GM18868 (cell line): Measurements from ENCODE around the gene TRAP1.
A peak's percentile ranks its signal among the peaks of the same experiment; 100 is the strongest.

Source experiments
- ATAC-seq: cut with Tn5 transposase; IDR thresholded peaks from one replicate; pipeline ENCODE4 v1.9.1; 2021; ENCODE audit warnings: mild to moderate bottlenecking, moderate library complexity; ENCODE audit not compliant: unreplicated experiment

The TRAP1 gene

DNA sequence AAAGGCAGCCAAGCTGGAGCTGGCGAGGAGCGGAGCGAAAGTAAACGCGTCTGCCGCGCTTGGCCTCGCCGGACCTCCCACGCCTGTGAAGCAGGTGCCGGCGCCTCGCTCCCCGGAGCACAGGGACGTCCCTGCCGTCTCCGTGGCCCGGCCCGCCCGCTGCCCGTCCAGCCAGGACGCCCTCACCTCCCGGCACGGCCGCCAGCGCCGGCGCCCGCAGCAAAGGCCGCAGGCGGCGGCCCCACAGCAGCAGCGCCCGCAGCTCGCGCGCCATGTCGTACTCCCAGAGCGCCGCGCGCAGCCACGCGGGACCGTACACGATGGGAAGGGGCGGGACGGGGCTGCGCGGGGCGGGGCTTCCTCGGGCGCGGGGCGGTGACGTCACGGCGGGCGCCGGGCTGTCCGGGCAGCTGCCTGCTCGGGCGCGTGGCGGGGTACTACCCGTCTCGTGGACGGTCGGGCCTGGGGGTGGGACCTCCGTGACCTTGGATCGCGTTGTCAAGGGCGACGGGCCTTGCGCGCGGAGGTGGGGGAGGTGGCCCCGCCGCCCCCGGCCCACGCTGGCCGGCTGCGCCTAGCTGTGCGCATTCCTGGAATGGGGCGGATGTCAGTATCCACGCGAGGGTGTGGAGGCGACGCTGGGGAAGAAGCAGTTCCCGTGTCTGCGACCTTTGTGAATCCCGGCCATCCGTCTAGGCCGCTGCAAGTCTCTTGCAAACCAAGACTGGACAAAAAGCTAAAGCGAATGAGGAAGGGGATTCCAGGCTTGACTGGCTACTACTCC is at the start of gene TRAP1:
TRAP1 (minus strand) TSS at position 290 of the 784 bp plus-strand sequence; CDS start at position 274, 16 bp downstream.
- ATAC-seq = peak; percentile 90

DNA sequence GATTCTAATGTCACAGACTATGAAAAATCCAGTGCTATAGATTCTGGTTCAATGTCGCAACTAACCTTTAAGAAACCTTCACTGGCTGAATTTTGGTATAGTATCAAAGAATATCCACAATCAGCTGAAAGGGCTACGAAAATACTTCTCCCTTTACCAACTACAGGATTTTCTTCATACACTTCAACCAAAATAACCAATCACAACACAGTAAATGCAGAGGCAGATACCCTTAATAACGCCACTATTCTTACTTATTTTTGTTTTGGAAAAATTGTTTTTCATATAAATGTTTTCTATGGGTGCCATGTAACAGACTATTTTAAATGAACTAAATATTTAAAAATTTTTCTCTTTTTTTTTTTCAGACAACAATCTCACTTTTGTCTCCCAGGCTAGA is 48.9 kb upstream of the TRAP1 start:
- no peak for ATAC-seq

GRCh38 chr16:3764409-3764808 is 47.1 kb upstream of the TRAP1 start:
- no peak for ATAC-seq

GRCh38 chr16:3762107-3762750 is 44.9 kb upstream of the TRAP1 start:
- no peak for ATAC-seq

GRCh38 chr16:3761375-3762106 is 44.2 kb upstream of the TRAP1 start:
- no peak for ATAC-seq

GRCh38 chr16:3760518-3760917 is 43.2 kb upstream of the TRAP1 start:
- no peak for ATAC-seq

DNA sequence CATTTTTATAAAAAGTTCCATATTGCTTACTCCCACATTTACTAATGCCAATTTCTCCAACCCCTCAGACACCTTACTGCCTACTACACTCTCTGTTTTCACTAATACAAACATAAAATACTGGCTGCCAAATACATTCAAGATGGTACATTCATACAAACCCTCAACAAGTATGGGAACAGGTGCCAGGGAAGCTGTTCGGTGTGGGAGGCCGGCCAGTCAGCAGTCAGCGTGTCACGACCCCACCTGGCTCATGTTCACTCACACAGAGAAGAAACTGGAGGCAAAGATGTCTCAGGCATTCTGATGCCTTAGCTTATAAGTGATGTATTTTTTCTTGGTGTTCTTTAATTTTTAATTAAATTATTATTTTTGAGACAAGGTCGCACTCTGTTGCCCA is 42.4 kb upstream of the TRAP1 start:
- no peak for ATAC-seq

DNA sequence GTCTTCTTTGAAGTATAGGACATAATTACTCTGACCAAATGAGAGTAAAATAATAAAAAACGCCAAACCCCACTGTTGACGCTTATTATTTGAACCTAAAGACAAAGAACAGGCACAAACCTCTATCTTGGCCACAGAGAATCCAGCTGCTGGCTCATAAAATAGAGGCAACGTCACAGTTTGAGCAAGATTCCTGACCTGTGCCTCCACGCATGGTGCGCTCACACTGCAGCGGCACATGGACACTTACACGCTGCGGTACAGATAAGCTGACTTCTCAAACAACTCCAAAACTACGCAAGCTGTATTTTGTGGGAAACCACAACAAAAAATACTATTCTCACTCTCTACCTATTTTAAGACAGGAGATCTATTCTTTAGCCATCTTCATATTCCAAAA is 38.8 kb upstream of the TRAP1 start:
- no peak for ATAC-seq

- ATAC-seq = no peak
These were observed 37.9 kb upstream of the TRAP1 start for GRCh38 chr16:3755249-3755648.

GRCh38 chr16:3754772-3755171 is 37.4 kb upstream of the TRAP1 start:
- no peak for ATAC-seq

DNA sequence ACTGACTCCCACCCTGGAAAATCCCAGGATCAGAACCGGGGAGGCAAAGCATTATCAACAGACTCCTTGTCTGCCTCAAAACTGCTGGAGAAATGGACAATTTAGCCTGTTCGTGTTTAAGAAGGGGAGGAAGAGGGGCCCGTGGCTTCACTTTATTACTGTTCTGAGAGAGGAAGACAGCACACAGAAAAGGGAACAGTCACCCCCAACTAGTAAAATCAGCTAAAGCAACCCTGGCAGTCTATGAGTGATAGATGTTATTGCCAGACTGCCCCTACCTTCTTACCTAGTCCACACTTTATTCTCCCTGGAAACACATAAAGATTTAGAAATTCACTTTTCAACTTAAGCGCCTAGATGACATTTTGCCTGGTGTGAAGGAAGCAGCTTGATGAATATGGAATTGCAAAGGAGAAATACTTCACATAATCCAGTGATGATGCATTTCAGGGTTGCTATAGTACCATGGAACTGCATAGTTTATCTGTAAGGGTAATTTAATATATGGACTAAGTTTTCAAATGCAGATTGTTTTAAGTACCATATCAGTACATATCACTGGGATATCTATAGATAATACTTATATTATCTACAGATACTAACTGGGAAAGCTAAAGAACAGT is 36.9 kb upstream of the TRAP1 start:
- no peak for ATAC-seq

GRCh38 chr16:3752984-3753383 is 35.7 kb upstream of the TRAP1 start:
- ATAC-seq = no peak

GRCh38 chr16:3751878-3752277 is 34.6 kb upstream of the TRAP1 start:
- no peak for ATAC-seq

DNA sequence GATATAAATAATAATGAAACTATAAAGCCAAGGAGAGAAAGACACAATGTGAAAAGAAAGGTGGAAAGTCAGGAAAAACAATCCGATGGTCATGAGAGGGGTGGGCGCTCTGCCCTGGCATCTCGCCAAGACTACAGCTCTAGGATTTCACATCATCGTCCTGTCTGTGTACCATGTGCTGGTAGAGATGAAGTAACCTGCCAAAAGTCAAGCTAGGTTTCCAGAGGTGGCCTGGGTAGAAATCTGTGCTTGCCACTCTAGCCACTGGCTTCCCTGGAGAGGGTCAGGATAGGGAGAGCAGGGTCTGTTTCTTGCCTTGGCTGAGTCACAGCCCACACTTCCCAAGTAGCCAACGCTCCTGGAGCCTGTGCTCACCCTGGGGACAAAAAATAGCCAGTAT is 31.0 kb upstream of the TRAP1 start:
- ATAC-seq = no peak

GRCh38 chr16:3745751-3746355 is 28.5 kb upstream of the TRAP1 start:
- no peak for ATAC-seq

GRCh38 chr16:3744018-3744417 is 26.7 kb upstream of the TRAP1 start:
- ATAC-seq = no peak

GRCh38 chr16:3740934-3741333 is 23.6 kb upstream of the TRAP1 start:
- ATAC-seq = no peak

- ATAC-seq = no peak
These were observed 22.9 kb upstream of the TRAP1 start for GRCh38 chr16:3740186-3740585.

DNA sequence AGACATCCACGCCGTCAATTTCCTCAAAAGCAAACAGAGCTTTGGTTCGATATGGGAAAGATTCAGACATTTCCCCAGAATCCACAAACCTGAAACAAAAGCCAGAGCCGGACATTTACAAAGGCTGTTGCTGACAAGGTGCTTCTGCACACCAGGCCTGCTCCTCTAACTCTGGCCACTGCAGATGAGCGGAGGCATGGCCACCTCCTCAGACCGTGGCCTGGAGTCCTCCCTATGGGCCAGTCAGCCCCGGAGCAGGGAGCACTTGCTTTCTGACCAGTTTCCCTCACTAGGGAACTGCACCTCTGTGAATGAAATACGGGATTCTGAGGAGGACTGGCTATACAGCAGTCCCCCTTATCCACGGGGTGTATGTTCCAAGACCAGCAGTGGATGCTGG is 22.3 kb upstream of the TRAP1 start:
- ATAC-seq = no peak

DNA sequence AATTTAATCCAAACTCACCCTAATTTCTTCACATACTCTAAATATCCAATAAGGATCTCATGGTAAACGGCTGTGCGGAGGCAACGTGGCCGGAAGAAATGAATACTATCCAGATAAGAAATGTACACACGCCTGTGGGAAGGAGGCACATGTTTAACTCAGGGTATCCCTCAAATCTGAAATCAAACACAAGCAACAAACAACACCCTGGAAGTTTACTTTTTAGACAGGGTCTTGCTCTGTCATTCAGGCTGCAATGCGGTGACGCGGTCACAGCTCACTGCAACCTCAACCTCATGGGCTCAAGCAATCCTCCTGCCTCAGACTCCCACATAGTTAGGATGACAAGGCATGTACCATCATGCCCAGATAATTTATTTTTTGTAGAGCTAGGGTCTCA is 21.2 kb upstream of the TRAP1 start:
- no peak for ATAC-seq

- ATAC-seq = no peak
These were observed 20.8 kb upstream of the TRAP1 start for GRCh38 chr16:3738128-3738527.
